Activated CD4-positive, alpha-beta T cell treated with anti-CD3 and anti-CD28 coated beads for 4 hours (primary cell): Measurements from ENCODE around the gene ABCC4.

Experiments
- DNase-seq, 2 donors: peaks; one replicate each; pipeline ENCODE4 v3.0.0-alpha.2; 2020

ABCC4 gene, protein sequence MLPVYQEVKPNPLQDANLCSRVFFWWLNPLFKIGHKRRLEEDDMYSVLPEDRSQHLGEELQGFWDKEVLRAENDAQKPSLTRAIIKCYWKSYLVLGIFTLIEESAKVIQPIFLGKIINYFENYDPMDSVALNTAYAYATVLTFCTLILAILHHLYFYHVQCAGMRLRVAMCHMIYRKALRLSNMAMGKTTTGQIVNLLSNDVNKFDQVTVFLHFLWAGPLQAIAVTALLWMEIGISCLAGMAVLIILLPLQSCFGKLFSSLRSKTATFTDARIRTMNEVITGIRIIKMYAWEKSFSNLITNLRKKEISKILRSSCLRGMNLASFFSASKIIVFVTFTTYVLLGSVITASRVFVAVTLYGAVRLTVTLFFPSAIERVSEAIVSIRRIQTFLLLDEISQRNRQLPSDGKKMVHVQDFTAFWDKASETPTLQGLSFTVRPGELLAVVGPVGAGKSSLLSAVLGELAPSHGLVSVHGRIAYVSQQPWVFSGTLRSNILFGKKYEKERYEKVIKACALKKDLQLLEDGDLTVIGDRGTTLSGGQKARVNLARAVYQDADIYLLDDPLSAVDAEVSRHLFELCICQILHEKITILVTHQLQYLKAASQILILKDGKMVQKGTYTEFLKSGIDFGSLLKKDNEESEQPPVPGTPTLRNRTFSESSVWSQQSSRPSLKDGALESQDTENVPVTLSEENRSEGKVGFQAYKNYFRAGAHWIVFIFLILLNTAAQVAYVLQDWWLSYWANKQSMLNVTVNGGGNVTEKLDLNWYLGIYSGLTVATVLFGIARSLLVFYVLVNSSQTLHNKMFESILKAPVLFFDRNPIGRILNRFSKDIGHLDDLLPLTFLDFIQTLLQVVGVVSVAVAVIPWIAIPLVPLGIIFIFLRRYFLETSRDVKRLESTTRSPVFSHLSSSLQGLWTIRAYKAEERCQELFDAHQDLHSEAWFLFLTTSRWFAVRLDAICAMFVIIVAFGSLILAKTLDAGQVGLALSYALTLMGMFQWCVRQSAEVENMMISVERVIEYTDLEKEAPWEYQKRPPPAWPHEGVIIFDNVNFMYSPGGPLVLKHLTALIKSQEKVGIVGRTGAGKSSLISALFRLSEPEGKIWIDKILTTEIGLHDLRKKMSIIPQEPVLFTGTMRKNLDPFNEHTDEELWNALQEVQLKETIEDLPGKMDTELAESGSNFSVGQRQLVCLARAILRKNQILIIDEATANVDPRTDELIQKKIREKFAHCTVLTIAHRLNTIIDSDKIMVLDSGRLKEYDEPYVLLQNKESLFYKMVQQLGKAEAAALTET (N-terminal part only)

DNA sequence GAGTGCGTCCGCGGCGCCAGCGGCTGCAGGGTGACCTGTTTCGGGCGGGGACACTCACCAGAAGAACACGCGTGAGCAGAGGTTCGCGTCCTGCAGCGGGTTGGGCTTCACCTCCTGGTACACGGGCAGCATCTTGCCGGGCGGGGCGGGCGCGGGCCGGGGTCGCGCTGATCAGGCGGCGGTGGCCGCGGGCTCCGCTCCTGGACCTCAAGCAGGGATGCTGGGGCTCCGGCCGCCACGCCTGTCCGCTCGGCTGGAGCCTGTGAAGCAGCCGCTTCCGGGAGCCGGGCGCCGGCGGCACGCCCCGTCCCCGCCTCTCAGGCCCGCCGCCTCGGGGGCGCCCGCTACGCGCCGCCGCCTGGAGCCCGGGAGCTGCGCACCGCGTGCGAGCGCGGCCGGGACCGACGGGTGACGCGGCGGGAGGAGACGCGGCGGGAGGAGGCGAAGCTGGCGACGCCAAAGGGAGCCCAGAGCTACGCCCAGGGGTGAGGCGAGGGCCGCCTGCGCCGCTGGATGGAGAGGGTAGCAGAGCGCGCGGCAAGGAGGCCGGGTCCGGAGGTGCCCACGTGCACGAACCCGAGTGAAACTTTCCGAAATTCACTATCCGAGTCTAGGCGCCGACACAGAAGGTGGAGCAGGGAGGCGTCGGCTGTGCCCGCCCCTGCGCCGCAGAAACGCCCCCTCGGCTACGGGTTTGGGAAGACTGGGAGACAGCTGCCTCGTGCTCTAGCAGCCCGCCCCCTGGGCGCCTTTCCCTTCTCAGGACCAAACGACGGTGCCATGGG is at the start of gene ABCC4:
Gene ABCC4 (minus strand): TSS at position 269 of the 785 bp plus-strand sequence. CDS start 137 bp downstream, at position 132.
- DNase-seq: peak; percentile 51 to 57

DNA sequence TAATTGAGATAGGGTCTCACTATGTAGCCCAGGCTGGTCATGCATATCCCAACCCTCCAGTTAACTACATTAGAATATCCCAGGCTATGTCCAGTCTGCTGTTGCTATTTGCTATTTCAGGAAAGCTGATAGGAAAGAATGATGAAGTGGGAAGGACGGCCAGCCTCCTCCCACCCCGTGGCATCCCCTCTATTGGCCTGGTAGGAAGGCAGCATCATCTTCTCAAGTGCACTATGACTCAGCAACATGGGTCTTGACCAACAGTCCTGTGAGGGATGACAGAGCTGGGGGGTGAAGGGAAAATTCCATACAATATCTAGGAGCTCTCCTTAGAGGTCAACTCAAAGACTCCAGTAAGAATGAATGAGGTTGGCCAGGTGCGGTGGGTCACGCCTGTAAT is 48.0 kb upstream of the ABCC4 start:
- DNase-seq: no peak

DNA sequence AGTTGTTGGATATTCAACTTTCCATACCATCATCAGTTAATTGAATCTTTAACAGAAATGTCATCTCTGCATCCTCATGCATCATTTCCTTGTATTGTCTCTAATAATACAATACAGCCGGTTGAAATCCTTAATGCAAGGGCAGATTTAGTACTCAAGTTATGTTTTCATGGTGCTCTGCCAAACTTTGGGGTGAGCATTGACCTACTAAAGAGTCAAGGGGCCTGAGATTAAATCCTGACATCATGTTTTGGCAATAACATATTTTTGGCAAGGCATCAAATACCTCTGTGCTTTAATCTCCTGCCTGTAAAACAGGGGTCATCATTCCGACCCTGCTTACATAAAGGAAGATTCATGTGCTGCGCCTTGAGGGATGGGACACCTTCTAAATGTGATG is 42.7 kb upstream of the ABCC4 start:
- DNase-seq: no peak

DNA sequence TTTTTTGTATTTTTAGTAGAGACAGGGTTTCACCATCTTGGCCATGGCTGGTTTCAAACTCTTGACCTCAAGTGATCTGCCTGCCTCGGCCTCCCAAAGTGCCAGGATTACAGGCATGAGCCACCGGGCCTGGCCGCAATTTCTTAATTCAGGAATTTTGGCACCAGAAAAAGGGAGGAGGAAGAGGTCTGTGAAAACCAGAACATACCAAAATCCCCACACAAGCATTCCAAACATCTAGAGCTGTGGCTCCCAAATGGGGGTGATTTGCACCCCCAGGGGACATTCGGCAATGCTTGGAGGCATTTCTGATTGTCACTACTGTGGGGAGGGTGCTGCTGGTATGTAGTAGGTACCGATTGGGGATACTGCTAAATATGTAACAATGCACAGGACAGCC is 40.2 kb upstream of the ABCC4 start:
- no peak for DNase-seq

DNA sequence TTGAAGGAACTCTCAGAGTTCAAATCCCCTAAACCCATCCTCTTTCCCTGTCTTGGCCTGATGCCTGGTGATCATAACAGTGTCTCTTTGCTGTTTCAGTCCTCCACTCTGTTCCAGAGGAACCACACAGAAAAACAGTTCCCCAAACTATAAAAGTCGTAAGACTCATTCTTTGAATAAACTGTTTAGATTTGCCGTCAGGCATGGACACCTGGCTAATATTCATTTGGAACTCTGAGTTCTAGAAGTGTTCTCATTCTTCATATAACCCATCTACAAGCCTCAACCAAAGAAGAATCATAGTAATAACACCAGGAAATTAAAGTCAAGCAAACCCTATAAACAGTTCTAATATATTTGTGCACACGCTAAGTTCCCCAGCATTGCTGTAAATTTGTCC is 37.7 kb upstream of the ABCC4 start:
- no peak for DNase-seq

DNA sequence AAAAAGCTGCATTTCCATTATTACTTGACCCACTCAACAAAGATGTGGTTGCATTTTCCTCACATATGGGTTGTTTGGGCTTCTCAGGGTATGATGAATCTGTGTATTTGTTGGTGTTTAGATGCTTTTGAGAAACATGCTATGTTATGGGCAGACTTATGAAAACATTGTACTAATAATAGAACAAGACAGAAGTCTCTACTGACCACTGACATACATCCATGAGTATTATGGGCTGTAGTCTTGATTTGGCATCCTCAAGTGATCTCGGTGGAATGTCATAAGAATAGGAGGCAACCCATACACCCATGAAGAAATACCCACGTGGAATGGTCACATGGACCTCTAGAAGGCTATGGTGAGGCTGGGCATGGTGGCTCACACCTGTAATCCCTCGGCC is 36.3 kb upstream of the ABCC4 start:
- no peak for DNase-seq

DNA sequence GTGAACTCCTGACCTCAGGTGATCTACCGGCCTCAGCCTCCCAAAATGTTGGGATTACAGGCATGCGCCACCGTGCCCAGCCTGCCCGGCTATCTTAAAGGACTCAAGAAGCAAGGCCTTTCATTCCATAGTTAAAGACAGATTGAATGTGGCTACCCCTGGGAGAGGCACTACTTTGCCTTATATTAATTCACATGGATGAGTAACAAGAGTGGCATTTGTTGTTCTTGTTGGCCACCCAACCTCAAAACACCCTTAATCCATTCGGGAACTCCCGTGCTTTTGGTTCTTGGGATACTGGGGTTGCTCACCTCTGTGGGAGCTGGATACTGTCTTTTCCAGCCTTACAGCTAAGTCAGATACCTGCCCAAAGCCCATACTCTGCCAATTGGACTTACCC is 34.4 kb upstream of the ABCC4 start:
- no peak for DNase-seq

DNA sequence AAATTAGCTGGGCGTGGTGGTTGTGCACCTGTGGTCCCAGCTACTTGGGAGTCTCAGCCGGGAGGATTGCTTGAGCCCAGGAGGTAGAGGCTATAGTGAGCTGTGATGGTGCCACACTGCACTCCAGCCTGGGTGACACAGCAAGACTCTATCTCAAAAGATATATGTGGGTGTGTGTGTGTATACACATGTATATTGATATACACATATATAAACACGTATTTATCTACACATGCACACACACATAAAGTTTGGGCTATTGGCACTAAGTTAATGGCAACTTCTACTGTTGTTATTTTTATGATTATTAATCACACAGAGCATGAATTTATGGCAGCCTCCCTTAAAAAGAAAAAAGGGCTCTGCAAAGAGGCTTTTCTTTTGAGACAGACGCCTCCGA is 27.1 kb upstream of the ABCC4 start:
- no peak for DNase-seq

DNA sequence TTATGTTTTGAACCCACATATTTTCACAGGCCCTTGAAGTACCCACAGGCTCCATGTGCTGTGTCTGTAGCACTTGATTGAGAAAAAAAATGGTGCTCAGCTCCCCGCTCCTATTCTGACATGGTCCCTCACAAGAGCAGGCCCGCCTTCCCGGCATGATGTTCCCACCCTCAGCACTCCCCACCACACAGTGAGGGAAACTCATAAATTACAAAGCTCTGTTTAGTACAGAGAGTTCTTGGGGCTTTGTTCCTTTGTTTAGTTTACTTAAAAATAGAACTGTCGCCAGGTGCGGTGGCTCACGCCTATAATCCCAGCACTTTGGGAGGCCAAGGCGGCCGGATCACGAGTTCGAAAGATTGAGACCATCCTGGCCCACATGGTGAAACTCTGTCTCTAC is 25.9 kb upstream of the ABCC4 start:
- DNase-seq: no peak

DNA sequence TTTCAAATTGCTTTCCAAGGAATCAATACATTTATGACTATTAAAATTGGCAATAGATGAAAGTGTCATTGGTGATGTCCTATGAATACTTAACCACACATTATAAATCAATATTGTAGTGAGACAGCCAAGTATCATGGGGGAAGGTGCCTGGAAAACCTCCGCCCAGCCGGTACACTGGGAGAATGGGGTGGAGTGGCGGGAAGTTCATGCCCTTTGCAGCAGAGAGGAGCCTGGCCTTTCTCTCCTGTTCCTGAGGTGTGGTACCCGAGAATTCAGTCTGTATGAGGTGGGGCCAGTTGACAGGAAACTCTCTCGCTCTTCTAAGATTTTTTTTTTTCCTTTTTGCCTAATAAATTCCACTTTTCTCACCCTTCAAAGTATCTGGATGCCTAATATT is 25.4 kb upstream of the ABCC4 start:
- no peak for DNase-seq

DNA sequence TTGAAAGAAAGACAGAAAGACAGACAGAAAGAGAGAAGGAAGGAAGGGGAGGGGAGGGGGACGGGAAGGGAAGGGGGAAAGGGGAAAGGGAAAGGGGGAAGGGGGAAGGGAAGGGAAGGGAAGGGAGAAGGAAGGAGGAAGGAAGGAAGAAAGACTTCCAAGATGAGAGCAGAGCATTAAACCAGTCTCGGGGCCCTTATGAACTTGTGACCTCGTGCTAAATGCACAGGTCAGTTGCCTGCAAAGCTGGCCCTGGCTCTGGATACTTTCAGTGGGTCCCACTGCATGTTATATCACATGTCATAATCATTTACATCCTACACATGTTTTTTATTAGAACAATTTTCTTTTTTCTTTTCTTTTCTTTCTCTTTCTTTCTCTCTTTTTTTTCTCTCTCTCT is 24.2 kb upstream of the ABCC4 start:
- DNase-seq: no peak

DNA sequence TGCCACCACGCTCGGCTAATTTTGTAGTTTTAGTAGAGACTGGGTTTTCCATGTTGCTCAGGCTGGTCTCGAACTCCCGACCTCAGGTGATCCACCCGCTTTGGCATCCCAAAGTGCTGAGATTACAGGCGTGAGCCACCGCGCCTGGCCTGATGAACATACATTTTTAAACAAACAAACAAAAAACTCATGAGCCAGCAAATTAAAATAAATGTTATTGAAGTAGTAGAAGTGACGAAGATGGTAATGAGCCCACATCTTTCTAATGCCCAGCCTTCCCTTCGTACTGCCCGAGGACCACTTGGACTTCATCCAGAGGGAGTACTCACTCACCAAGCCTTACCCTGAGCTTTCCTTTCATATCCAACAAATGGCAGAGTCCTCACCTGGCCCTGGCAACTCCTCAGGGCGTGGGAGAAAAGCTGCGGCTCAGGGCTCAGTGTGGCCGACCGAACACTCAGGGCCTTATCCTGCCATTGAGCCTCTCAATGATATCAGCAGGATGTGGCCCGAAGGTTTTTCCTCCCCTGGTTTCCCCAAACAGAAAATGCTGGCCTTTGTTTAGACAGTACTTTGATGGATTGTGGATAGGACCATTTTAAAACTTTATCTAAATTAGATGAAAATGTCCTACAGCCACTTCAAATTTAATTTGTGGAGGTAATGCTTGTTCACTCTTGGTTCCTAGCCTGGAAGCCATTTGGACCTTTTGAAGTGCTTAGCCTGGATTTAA is 22.8 kb upstream of the ABCC4 start:
- no peak for DNase-seq

DNA sequence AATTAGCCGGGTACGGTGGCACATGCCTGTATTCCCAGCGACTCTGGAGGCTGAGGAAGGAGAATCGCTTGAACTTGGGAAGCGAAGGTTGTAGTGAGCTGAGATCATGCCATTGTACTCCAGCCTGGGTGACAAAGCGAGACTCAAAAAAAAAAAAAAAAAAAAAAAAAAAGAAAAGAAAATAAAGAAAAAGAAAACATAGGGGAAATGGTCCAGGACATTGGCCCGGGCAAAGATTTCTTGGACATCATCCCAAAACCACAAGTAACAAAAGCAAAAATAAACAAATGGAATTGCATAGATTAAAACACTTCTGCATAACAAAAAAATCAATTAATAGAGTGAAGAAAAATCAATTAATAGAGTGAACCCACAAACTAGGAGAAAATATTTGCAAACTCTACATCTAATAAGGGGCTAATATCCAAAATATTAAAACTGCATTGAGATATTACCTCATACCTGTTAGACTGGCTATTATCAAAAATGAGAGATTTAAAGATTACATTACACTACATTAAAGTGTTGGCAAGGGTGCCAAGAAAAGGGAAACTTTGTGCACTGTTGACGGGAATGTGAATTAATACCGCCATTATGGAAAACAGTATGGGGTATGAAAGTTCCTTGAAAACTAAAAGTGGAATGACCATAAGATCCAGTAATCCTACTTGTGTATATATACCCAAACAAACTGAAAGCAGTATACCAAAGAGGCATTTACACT is 18.5 kb upstream of the ABCC4 start:
- no peak for DNase-seq

DNA sequence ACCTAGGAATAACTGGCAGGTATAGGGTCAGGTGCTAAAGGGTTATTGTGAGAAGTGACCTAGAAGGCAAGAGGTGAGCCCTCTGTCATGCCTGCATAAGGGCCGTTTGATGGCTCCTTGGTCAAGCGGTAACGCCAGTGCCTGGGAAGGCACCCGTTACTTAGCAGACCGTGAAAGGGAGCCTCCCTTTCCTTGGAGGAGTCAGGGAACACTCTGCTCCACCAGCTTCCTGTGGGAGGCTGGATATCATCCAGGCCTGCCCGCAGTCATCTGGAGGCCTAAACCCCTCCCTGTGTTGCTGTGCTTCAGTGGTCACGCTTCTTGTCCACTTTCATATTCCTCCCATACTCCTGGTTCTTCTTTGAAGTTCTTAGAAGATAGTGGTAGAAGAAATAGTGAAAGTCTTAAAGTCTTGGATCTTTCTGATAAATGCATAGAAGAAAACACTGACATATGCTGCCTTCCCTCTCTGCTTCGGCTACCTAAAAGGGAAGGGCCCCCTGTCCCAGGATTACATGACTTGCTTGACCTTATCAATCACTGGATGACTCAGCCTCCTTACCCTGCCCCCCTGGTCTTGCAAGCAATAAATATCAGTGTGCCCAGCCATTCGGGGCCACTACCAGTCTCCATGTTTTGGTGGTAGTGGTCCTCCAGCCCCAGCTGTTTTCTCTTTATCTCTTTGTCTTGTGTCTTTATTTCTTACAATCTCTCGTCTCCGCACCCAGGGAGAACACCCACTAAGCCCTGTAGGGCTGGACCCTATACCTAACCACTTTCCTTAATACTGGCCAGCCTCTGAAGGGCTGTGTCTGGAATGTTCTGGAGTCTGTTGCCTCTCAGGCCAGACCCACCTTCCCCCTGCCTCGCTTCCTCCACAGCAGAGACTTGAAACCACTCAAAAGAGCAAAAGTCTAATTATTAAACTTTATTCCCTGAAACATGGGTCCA is 16.1 kb upstream of the ABCC4 start:
- no peak for DNase-seq

DNA sequence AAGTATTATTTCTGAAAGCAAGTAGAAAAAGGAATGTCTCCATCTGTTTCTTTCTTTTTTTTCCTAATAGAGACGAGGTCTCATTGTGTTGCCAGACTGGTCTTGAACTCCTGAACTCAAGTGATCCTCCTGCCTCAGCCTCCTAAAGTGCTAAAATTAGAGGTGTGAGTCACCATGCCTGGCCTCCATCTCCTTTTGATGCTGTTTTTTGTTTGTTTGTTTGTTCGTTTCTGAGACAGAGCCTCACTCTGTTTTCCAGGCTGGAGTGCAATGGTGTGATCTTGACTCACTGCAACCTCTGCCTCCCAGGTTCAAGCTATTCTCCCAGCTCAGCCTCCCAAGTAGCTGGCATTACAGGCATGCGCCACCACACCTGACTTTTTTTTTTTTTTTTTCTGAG is 14.5 kb upstream of the ABCC4 start:
- DNase-seq: no peak

DNA sequence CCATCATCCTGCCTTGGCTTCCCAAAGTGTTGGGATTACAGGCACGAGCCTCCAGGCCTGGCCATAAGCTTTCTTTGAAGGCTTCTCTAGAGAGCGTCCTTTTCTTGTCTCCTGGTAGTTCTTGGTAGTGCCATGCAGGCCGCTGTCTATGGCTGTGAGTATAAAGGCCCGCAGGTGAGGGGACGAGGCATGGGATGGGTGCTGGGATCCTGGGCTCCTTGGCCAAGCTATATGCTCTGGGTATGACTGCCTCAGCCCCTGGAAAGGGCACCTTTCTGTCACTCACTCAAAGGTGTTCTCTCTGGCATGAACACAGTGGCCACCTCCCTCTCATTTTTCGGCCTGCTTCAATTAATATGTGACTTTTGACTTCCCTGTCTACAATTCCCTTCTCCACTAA is 6.3 kb upstream of the ABCC4 start:
- DNase-seq: no peak

DNA sequence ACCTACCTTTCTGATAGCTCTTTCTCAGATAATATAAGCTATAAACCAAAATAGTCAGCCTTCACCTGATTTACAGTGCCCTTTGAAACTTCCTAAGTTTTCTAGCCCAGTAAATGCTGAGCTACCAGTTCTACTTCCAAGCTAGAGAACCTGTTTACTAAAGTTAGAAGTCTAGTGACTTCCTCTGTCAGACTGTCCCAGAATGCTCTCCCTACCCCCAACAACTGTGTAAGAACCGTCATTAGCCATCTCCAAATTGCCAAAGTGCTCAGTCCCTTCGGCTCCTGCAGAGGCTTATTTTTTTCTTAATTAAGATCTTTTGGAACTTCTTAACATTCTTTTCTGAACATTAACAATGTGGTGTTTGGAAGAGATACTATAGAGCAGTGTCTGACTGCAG is 3.2 kb upstream of the ABCC4 start:
- no peak for DNase-seq

DNA sequence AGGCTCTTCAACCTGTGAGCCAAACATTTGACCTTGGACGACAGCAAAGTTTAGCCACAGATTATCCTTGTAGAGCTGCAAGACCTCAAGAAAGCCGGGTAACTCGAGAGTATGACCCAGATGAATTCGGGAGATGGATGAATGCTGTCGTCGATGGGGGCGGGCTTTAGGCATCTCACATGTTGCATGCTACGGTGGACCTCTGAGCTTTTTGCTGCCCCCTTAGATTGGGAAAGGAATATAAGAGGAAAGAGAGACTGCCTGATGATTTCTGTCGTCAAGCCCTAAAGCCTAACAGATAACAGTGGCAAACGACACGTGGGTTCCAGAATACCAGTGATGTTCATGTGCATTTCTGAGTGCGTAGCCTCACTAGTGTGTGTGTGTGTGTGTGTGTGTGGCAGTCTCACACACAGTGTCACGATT is 730 bp upstream of the ABCC4 start:
- peak in 1 of 2 donors; percentile 21 for DNase-seq

DNA sequence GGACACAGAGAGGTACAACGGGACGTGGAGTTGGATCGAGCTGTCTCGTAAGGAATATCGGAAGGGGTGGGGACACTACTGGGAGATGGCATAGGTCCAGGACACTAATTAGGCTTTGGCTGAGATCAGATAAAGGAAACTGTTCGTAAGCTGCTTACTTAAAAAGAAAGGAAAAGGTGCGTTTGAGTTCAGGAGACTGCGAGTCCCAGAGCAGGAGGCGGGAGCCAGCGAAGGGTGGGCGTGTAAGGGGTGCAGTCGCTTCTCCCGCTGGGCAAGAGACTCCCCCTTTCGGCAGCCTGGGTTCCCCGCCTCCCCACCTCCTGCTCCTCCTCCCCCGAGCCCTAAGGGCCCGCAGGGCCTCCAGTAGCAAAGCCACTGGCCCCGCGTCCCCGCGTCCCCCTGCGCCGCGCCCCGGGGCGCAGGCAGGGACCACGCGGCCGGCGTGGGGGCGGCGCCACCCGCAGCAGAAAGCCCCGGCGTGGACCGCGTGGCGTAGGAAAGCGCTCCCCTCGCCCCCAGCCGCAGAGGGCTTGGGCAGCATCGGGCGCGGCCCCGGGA is 547 bp downstream of the ABCC4 start:
- DNase-seq: peak; percentile 51 to 59
